NCI-H748 (cell line): Measurements from ENCODE around the gene RASGRP3.

Experiments used
- DNase-seq: peaks from one replicate; lab custom pipeline; 2025; ENCODE audit not compliant: unreplicated experiment; lab: John Stamatoyannopoulos, UW

RASGRP3 gene

DNA sequence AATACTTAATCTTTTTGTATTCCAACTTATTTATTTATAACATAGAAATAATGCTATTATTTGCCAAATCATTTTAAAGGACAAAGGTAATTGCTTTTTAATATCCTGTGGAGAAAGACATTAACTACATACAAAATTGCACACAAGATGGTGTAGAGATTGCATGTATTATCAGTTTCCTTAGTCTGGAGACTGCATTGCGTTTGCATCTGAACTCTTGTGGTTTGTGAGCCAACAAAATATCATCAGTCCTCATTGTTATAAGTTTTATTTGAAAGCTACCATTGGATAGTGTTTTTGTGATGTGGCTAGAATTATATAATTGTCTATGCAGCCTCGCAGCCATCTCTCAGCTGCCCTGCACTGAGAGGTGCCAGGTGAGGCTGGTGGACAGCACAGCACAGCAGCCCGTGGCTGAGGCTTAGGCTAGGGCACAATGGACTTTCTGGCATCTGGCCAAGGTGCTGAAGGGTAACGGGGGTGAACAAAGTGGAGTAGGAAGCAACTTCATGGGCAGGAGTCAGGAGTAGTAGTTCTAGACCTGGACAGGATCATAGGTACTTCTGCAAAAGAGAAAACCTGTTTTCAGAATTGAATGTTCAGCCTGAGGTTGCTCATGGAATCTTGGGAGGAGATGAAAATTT is 15.1 kb downstream of the RASGRP3 start:
- DNase-seq = no peak

GRCh38 chr2:33492399-33493134 is 16.1 kb downstream of the RASGRP3 start:
- no peak for DNase-seq

- no peak for DNase-seq
Measured at GRCh38 chr2:33494155-33494779, 17.8 kb downstream of the RASGRP3 start.

- DNase-seq = no peak
Measured at GRCh38 chr2:33494877-33495641, 18.6 kb downstream of the RASGRP3 start.

DNA sequence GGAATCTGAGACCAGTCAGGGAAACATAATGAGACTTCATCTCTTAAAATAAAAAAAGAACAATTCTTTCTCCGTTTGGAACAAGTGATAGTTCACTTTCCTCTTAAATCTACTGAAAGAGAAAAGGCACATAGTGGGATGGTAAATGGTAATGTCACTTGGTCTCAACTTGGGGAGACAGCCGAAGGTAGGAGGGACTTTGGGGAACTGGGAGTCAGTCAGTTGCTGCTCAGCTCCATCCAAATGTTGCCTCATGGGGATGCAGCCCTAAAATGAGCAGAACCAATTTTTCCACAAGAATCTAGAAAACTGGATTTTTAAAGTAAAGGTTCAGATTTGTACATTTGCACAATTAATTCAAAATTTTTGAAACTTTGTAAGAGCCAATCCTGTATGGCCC is 19.2 kb downstream of the RASGRP3 start:
- DNase-seq = no peak

GRCh38 chr2:33496150-33496549 is 19.7 kb downstream of the RASGRP3 start:
- no peak for DNase-seq

DNA sequence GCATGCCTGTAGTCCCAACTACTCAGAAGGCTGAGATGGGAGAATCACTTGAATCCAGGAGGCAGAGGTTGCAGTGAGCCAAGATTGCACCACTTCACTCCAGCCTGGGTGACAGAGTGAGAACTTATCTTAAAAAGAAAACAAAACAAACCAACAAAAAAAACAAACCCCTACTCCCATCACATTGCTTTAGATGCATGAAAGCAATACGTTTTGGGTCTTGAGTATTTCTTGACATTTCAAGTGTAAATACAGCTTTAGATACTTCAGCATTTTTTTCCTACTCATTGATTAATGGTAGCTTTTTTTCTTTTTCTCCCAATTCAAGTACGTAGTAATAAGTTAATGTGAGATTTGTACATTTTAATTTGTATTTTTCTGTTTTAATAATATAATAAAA is 20.3 kb downstream of the RASGRP3 start:
- DNase-seq = no peak

- no peak for DNase-seq
Measured at GRCh38 chr2:33497221-33497650, 20.8 kb downstream of the RASGRP3 start.

GRCh38 chr2:33498291-33498956 is 22.0 kb downstream of the RASGRP3 start:
- DNase-seq = no peak

GRCh38 chr2:33500177-33500576 is 23.7 kb downstream of the RASGRP3 start:
- no peak for DNase-seq

DNA sequence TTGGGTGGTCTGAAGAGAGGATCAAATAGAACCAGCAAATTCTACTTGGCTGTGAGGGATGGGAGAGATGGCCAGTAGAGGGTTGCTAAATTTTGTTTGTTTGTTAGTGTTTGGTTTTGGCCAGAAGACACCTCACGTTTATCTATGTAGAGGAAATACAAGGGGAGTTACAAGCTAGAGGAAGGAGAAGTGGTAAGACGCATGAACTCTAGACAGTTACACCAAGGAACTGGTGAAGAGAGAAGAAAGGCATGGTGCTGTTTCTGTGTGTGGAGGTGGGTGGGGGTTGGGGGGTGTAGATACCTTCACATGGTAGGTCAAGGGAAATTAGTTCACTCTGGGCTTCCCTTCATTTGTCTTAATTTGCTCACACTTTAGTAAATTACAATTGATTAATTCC is 25.6 kb downstream of the RASGRP3 start:
- DNase-seq = no peak

DNA sequence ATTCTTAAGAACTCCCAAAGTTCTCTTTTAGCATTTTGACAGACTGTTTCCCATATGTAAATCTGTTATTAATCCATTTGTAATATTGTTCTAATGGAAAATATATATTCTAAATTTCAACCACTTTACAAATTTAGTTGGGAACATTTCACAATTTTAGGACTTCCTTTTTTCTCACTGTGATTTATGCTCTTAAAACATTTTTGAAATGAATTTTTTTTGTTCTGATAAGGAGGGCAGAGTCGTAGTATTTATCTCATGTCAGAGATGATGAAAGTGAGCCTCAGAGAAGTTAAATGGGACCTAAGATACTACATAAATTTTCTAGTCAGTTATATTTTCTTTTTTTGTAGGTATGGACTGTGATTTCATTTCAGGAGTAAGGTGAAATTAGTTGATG is 26.6 kb downstream of the RASGRP3 start:
- DNase-seq = no peak

GRCh38 chr2:33505966-33506365 is 29.5 kb downstream of the RASGRP3 start:
- DNase-seq = no peak

DNA sequence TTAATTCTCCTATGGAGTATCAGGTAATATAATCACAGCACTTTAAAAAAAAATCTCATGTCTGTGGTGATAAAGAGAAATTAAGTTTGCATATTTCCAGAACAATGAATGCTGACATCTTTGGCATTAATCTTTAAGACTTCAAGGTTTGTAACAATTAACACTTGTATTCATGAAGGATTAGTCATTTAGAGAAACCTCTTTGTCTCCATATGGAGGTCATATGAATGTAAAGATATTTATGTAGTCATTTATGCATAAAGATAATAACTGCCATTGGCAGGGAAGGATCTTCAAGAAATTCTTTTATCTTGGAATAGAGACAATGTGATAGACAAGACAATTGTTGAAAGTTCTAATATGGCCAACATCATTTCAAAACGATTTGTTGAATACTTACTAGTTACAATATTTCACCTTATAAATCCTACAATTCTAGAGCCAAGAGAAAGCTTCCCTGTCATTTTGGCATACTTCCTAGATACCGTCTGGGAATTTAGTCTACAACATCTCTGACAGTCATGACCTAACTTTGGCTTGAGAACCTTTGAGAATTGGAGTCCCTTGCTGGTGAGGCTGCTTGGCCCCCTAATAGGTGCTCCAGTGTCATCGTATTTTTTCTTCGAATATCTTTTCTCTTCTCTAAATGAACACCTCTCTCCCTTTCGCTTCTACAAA is 33.6 kb downstream of the RASGRP3 start:
- DNase-seq = no peak

GRCh38 chr2:33510586-33510968 is 34.1 kb downstream of the RASGRP3 start:
- DNase-seq = no peak

GRCh38 chr2:33511141-33511540 is 34.7 kb downstream of the RASGRP3 start:
- DNase-seq = peak; percentile 0

GRCh38 chr2:33512112-33512511 is 35.7 kb downstream of the RASGRP3 start:
- peak; percentile 58 for DNase-seq

DNA sequence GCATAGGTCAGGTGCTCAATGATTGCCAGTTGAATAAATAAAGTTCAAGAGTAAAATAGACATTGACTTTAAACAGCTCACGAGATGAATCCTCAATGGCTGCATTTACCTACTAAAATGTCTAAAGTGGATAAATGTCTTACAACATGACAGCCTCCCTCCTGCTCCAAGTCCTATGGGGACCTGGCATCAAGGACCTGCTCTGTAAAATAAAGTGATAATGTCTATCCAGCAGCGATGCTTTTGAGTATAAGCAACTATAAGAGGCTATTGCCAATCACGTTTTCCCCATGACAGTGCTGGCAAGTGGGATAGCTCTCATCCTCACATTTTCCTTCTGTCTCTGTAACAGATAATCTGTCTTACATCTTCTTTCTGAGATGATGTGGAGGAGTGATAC is 37.0 kb downstream of the RASGRP3 start:
- no peak for DNase-seq

- no peak for DNase-seq
Measured at GRCh38 chr2:33516456-33516995, 40.1 kb downstream of the RASGRP3 start.

- DNase-seq = no peak
Measured at GRCh38 chr2:33518200-33518599, 41.8 kb downstream of the RASGRP3 start.
